K562 (cell line): ENCODE data around the gene LAP3. TPM values are rescaled to one million over a fixed set of nuclear protein-coding genes. Genes with fewer than 3 reads are reported as not detected.

Experiments used
- ATAC-seq: fragments of 200-7000 bp; cut with Tn5 transposase; 3 replicates; pipeline ENCODE4 v1.9.1; 2020; ENCODE audit warnings: moderate library complexity
- BruUV-seq: library from RNA; stranded (reverse); fragments of 400-500 nt; replicated peaks from 2 replicates; lab custom pipeline; 2021; lab: Mats Ljungman, UMichigan
- CTCF ChIA-PET: fragments of 300-600 bp; formaldehyde crosslinking; extraction: SDS; loops from one replicate; lab custom pipeline; 2021; ENCODE audit warnings: low intra/inter-chr PET ratio; lab: Yijun Ruan, JAX
- POLR2A ChIA-PET: fragments of 300-600, 350-650 bp; sonication (Branson Sonifier 250); formaldehyde crosslinking; extraction: SDS; loops from one replicate; lab custom pipeline; 2021; ENCODE audit warnings: antibody characterized with exemption, inconsistent platforms; lab: Yijun Ruan, JAX
- DNase-seq, 4 experiments: peaks; one replicate each; pipeline versions ENCODE4 v3.0.0 to v3.0.0-alpha.2; 2011 to 2018; ENCODE audit warnings: low spot score in 3 of 4, mixed read lengths in 3 of 4; ENCODE audit errors: extremely low read depth in 1 of 4
- FAIRE-seq: peaks from 2 replicates; lab custom pipeline; 2011; peaks lifted over from hg19 to GRCh38; lab: Jason Lieb, UNC
- H2AFZ ChIP-seq: 2 replicates; pipeline ENCODE4 v1.6.0; 2011; ENCODE audit warnings: low read depth, low read length, control low read depth, inconsistent platforms
- H3K27ac ChIP-seq: fragments of 200-600 bp; 3 replicates; pipeline ENCODE4 v1.8.0; 2011; ENCODE audit warnings: low read depth, mild to moderate bottlenecking, control low read depth, inconsistent platforms, low read length, moderate library complexity, mixed read lengths; ENCODE audit errors: extremely low read depth
- H3K27me3 ChIP-seq, 2 experiments: fragments of 300-600 bp in 1 of 2; 2 replicates in 1 of 2; 3 replicates in 1 of 2; pipeline versions ENCODE4 v1.6.0 to v1.8.0; 2011; ENCODE audit warnings: inconsistent platforms in 2 of 2, low read length in 2 of 2, mild to moderate bottlenecking in 1 of 2, mixed read lengths in 1 of 2, moderate library complexity in 1 of 2; ENCODE audit not compliant: control insufficient read depth in 2 of 2, insufficient read depth in 2 of 2
- H3K36me3 ChIP-seq: fragments of 300-600 bp; 3 replicates; pipeline ENCODE4 v1.8.0; 2011; ENCODE audit warnings: mild to moderate bottlenecking, low read length, inconsistent platforms; ENCODE audit not compliant: control insufficient read depth, insufficient read depth
- H3K4me1 ChIP-seq, 2 experiments: fragments of 200-600 bp in 1 of 2; replicated peaks in 1 of 2; 2 replicates in 1 of 2; 3 replicates in 1 of 2; pipeline versions ENCODE4 v1.5.1 to v1.8.0; 2011; ENCODE audit warnings: inconsistent platforms in 2 of 2, low read length in 2 of 2, mild to moderate bottlenecking in 1 of 2, mixed read lengths in 1 of 2, moderate library complexity in 1 of 2; ENCODE audit not compliant: control insufficient read depth in 2 of 2, insufficient read depth in 2 of 2
- H3K4me2 ChIP-seq: 2 replicates; pipeline ENCODE4 v1.6.1; 2011; ENCODE audit warnings: low read length, control low read depth, inconsistent platforms, mixed read lengths; ENCODE audit not compliant: insufficient read depth
- H3K4me3 ChIP-seq: fragments of 200-600 bp; sonication (generic), shearing (Covaris generic); 2 replicates; pipeline ENCODE4 v1.5.1; 2016; ENCODE audit warnings: control low read depth, inconsistent platforms
- H3K79me2 ChIP-seq: fragments of 200-600 bp; 3 replicates; pipeline ENCODE4 v1.8.0; 2011; ENCODE audit warnings: low read length, inconsistent platforms; ENCODE audit not compliant: control insufficient read depth, insufficient read depth
- H3K9ac ChIP-seq, 2 experiments: 2 replicates each; pipeline versions ENCODE4 v1.6.0 to v1.6.1; 2011; ENCODE audit warnings: low read depth in 2 of 2, low read length in 2 of 2, control low read depth in 1 of 2, inconsistent platforms in 1 of 2, mild to moderate bottlenecking in 1 of 2, mixed read lengths in 1 of 2; ENCODE audit not compliant: insufficient read depth in 1 of 2
- H3K9me1 ChIP-seq: one replicate; pipeline ENCODE4 v1.6.0; 2011; ENCODE audit warnings: inconsistent platforms, mild to moderate bottlenecking, low read length, moderate library complexity; ENCODE audit not compliant: control insufficient read depth, insufficient read depth
- H3K9me3 ChIP-seq: replicated peaks from 2 replicates; pipeline ENCODE4 v1.5.1; 2011; ENCODE audit warnings: low read depth, low read length, inconsistent platforms; ENCODE audit not compliant: control insufficient read depth, insufficient read depth
- H4K20me1 ChIP-seq: replicated peaks from 2 replicates; pipeline ENCODE4 v1.6.1; 2011; ENCODE audit warnings: low read length, inconsistent platforms, mixed read lengths; ENCODE audit not compliant: control insufficient read depth, insufficient read depth
- ARID1B ChIP-seq: fragments of 450-650 bp; IDR thresholded peaks from 2 replicates; pipeline ENCODE4 v1.6.1; 2016; ENCODE audit warnings: antibody characterized with exemption, mild to moderate bottlenecking, inconsistent platforms
- BCOR ChIP-seq: fragments of 450-650 bp; IDR thresholded peaks from 2 replicates; pipeline ENCODE4 v1.6.1; 2016
- ELF2 ChIP-seq: fragments of 250-450 bp; sonication (Bioruptor Pico); IDR thresholded peaks from 2 replicates; pipeline ENCODE4 v1.5.0; 2021; ENCODE audit warnings: mild to moderate bottlenecking
- MED1 ChIP-seq: sonication (generic); formaldehyde crosslinking; IDR thresholded peaks from 2 replicates; pipeline ENCODE4 v1.8.1; 2023; ENCODE audit warnings: missing genetic modification reagents, borderline replicate concordance
- MTA3 ChIP-seq: fragments of 450-650 bp; formaldehyde crosslinking; IDR thresholded peaks from 2 replicates; pipeline ENCODE4 v1.6.1; 2017; ENCODE audit warnings: mild to moderate bottlenecking, borderline replicate concordance
- PHTF2 ChIP-seq: fragments of 250-450 bp; sonication (Bioruptor Pico); IDR thresholded peaks from 2 replicates; pipeline ENCODE4 v1.5.0; 2021; ENCODE audit warnings: mild to moderate bottlenecking
- RBM39 ChIP-seq: fragments of 200-400 bp; formaldehyde crosslinking; optimal IDR thresholded peaks from 2 replicates; pipeline ENCODE3; 2018; ENCODE audit warnings: low read depth, low read length
- SAFB ChIP-seq: fragments of 200-400 bp; formaldehyde crosslinking; IDR thresholded peaks from 2 replicates; pipeline ENCODE4 v1.6.1; 2017; ENCODE audit warnings: low read depth, low read length, borderline replicate concordance
- SMARCE1 ChIP-seq: fragments of 450-650 bp; IDR thresholded peaks from 2 replicates; pipeline ENCODE4 v1.7.1; 2016; ENCODE audit warnings: mild to moderate bottlenecking
- ZKSCAN8 ChIP-seq: fragments of 200-800 bp; sonication (Bioruptor generic); IDR thresholded peaks from 2 replicates; pipeline ENCODE4 v1.6.1; 2016; ENCODE audit warnings: missing genetic modification characterization, missing compliant biosample characterization
- ZNF184 ChIP-seq: sonication (generic); formaldehyde crosslinking; IDR thresholded peaks from 2 replicates; pipeline ENCODE4 v1.5.0; 2020; ENCODE audit warnings: missing genetic modification reagents
- ZNF41 ChIP-seq: fragments of 250-450 bp; sonication (Bioruptor Pico); conservative IDR thresholded peaks from 2 replicates; pipeline ENCODE4 v1.4.0; 2020; ENCODE audit warnings: mild to moderate bottlenecking
- ZNF668 ChIP-seq: fragments of 250-450 bp; sonication (Bioruptor Pico); IDR thresholded peaks from 2 replicates; pipeline ENCODE4 v1.8.0; 2022; ENCODE audit warnings: mild to moderate bottlenecking, inconsistent platforms
- WGBS: fragments of 100-300 bp; shearing (Covaris generic); methylation state at CpG from one replicate; pipeline ENCODE4 v1.1.6; 2016; ENCODE audit warnings: low coverage, mixed read lengths; ENCODE audit not compliant: insufficient coverage; ENCODE audit errors: missing lambda C conversion rate; 5-methylcytosine and 5-hydroxymethylcytosine counted together
- in situ Hi-C: fragments of 300-500 bp; cut with MboI; formaldehyde crosslinking; loops from 4 replicates; pipeline ENCODE4 v1.15.0; 2018; ENCODE audit warnings: inconsistent platforms, mixed read lengths
- intact Hi-C: fragments of 100-400 bp; cut with micrococcal nuclease; formaldehyde crosslinking; loops from 2 replicates; pipeline ENCODE4 v1.14.2; 2022
- polyA plus RNA-seq, 8 experiments: library from polyadenylated mRNA; depleted of rRNA in 4 of 8; stranded (reverse) in 5 of 8; unstranded in 3 of 8; fragments of >200 nt; fragmentation: Nextera tagmentation in 2 of 8; fragmentation: Illumina TruSeq in 1 of 8; extraction: Ambion mirVana in 2 of 8; extraction: Trizol in 1 of 8; gene quantifications; 2 replicates each; pipeline versions ENCODE4 v1.2.1 to v1.2.3, GENCODE V29; 2011 to 2014; ENCODE audit warnings: inconsistent platforms in 1 of 8, missing spikeins in 1 of 8
- total RNA-seq, 7 experiments: library from RNA; depleted of rRNA in 6 of 7; stranded (reverse); fragments of >200 nt in 6 of 7; fragmentation: Illumina TruSeq in 2 of 7; extraction: Trizol in 2 of 7; gene quantifications; 2 replicates each; pipeline versions ENCODE4 v1.2.1 to v1.2.3, GENCODE V29; 2011 to 2021; ENCODE audit warnings: low replicate concordance in 1 of 7
- TF ChIP-seq, protein P1 (sequence below): fragments of 250-450 bp; sonication (Bioruptor Pico); IDR thresholded peaks from 2 replicates; pipeline ENCODE4 v1.5.0; 2021
- TF ChIP-seq, protein P2 (sequence below): fragments of 450-650 bp; IDR thresholded peaks from 2 replicates; pipeline ENCODE4 v1.6.1; 2017; ENCODE audit warnings: antibody characterized with exemption, mild to moderate bottlenecking
- TF ChIP-seq, protein P3 (sequence below): fragments of 250-450 bp; sonication (Bioruptor Pico); IDR thresholded peaks from 2 replicates; pipeline ENCODE4 v1.5.0; 2021; ENCODE audit warnings: mild to moderate bottlenecking, borderline replicate concordance

Gene LAP3
- total and polyA plus RNA-seq, 9 of the 15 experiments (the other 6 are each of a cell fraction or from before 2014, with no cell fraction given) = 82.3 to 170 (median 107) TPM

DNA sequence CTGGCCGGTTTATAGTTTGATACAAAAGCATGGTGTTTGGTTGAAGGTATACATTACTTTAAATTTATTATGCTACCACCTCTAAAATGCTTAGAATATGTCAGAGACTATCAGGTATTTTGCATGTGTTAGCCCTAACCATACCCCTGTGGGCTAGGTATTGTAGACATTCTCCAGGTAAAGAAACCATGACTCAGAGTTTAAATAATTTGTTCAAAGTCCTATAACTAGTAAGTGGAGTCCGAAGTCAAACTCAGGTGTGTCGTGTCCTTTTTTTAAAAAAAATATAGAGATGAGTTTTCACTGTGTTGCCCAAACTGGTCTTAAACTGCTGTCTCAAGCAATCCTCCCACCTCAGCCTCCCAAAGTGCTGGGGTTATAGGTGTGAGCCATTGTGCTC lies 12.4 kb downstream of the LAP3 start:
- Histone ChIP-seq H3K79me2 (no peaks in the 10 kb centered on the region), H4K20me1 (no peaks in the 10 kb centered on the region), H3K9me1 (no peaks in the 10 kb centered on the region), H3K36me3 (peaks cover 84% of the 10 kb centered on the region), H2AFZ (no peak overlapping the region), H3K9me3 (no peaks in the 10 kb centered on the region), H3K9ac (no peak overlapping the region), H3K4me2 (no peak overlapping the region), H3K4me1 (no peaks in the 10 kb centered on the region), H3K4me3 (no peak overlapping the region), H3K27ac (no peak overlapping the region), H3K27me3 (no peaks in the 10 kb centered on the region)
- FAIRE-seq (peak; percentile 26), DNase-seq (no peak), ATAC-seq (no peak)
- intact Hi-C loops (no loop called here), in situ Hi-C loops (no loop called here)
- POLR2A ChIA-PET = no interaction called here
- BruUV-seq = no TSS peak
- CTCF ChIA-PET = no interaction called here
- TF ChIP-seq MTA3 = no peak
- no peak for TF ChIP-seq ZKSCAN8
- TF ChIP-seq, protein P1, sequence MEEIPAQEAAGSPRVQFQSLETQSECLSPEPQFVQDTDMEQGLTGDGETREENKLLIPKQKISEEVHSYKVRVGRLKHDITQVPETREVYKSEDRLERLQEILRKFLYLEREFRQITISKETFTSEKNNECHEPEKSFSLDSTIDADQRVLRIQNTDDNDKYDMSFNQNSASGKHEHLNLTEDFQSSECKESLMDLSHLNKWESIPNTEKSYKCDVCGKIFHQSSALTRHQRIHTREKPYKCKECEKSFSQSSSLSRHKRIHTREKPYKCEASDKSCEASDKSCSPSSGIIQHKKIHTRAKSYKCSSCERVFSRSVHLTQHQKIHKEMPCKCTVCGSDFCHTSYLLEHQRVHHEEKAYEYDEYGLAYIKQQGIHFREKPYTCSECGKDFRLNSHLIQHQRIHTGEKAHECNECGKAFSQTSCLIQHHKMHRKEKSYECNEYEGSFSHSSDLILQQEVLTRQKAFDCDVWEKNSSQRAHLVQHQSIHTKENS (CRISPR knock-in tag) = no peak
- no peak for TF ChIP-seq SAFB
- no peak for TF ChIP-seq MED1 (CRISPR knock-in tag)
- TF ChIP-seq ARID1B = no peak
- TF ChIP-seq, protein P2, sequence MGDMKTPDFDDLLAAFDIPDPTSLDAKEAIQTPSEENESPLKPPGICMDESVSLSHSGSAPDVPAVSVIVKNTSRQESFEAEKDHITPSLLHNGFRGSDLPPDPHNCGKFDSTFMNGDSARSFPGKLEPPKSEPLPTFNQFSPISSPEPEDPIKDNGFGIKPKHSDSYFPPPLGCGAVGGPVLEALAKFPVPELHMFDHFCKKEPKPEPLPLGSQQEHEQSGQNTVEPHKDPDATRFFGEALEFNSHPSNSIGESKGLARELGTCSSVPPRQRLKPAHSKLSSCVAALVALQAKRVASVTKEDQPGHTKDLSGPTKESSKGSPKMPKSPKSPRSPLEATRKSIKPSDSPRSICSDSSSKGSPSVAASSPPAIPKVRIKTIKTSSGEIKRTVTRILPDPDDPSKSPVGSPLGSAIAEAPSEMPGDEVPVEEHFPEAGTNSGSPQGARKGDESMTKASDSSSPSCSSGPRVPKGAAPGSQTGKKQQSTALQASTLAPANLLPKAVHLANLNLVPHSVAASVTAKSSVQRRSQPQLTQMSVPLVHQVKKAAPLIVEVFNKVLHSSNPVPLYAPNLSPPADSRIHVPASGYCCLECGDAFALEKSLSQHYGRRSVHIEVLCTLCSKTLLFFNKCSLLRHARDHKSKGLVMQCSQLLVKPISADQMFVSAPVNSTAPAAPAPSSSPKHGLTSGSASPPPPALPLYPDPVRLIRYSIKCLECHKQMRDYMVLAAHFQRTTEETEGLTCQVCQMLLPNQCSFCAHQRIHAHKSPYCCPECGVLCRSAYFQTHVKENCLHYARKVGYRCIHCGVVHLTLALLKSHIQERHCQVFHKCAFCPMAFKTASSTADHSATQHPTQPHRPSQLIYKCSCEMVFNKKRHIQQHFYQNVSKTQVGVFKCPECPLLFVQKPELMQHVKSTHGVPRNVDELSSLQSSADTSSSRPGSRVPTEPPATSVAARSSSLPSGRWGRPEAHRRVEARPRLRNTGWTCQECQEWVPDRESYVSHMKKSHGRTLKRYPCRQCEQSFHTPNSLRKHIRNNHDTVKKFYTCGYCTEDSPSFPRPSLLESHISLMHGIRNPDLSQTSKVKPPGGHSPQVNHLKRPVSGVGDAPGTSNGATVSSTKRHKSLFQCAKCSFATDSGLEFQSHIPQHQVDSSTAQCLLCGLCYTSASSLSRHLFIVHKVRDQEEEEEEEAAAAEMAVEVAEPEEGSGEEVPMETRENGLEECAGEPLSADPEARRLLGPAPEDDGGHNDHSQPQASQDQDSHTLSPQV = no peak
- no peak for TF ChIP-seq ZNF41 (CRISPR knock-in tag)
- TF ChIP-seq, protein P3, sequence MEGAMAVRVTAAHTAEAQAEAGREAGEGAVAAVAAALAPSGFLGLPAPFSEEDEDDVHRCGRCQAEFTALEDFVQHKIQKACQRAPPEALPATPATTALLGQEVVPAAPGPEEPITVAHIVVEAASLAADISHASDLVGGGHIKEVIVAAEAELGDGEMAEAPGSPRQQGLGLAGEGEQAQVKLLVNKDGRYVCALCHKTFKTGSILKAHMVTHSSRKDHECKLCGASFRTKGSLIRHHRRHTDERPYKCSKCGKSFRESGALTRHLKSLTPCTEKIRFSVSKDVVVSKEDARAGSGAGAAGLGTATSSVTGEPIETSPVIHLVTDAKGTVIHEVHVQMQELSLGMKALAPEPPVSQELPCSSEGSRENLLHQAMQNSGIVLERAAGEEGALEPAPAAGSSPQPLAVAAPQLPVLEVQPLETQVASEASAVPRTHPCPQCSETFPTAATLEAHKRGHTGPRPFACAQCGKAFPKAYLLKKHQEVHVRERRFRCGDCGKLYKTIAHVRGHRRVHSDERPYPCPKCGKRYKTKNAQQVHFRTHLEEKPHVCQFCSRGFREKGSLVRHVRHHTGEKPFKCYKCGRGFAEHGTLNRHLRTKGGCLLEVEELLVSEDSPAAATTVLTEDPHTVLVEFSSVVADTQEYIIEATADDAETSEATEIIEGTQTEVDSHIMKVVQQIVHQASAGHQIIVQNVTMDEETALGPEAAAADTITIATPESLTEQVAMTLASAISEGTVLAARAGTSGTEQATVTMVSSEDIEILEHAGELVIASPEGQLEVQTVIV (CRISPR knock-in tag) = no peak
- TF ChIP-seq ELF2 (CRISPR knock-in tag) = no peak
- TF ChIP-seq RBM39 = no peak
- no peak for TF ChIP-seq ZNF668 (CRISPR knock-in tag)
- TF ChIP-seq BCOR = no peak
- TF ChIP-seq PHTF2 (CRISPR knock-in tag) = no peak
- TF ChIP-seq ZNF184 (CRISPR knock-in tag) = no peak
- TF ChIP-seq SMARCE1 = no peak
- 96% methylated on average over 3 of the region's 3 CpGs for WGBS
